GM23248 (cell line): ENCODE results near the gene GJA3.

Experiments used
- EZH2 ChIP-seq: fragments of 200-600 bp; sonication (generic); IDR thresholded peaks from 2 replicates; pipeline ENCODE4 v1.6.1; 2018; ENCODE audit warnings: antibody characterized with exemption, mild to moderate bottlenecking; ENCODE audit not compliant: insufficient read depth, poor library complexity, severe bottlenecking
- EZH2phosphoT487 ChIP-seq: fragments of 200-600 bp; sonication (generic); IDR thresholded peaks from 2 replicates; pipeline ENCODE4 v1.6.1; 2018; ENCODE audit warnings: antibody characterized with exemption, moderate library complexity, mild to moderate bottlenecking, low read depth; ENCODE audit not compliant: insufficient read depth

- TF ChIP-seq EZH2 (no peak), EZH2phosphoT487 (no peak)
Measured at GRCh38 chr13:20168396-20168795, 7.5 kb upstream of the GJA3 start.
